ENCODE results near the gene CDH11. TPM values are rescaled to one million over a fixed set of nuclear protein-coding genes. Genes with fewer than 3 reads are reported as not detected.

CDH11 gene
- total and polyA plus RNA-seq, 4 donors: 0.72 to 5.3 (median 1.9) TPM

GRCh38 chr16:65095090-65095728, 26.7 kb downstream of the CDH11 start:
- Histone ChIP-seq H3K9ac (ENCODE audit: low read depth in 1 of 2, low read length in 2 of 2) (no peak overlapping the region), H3K27me3 (ENCODE audit: control insufficient read depth in 4 of 4, insufficient read depth in 4 of 4, low read length in 3 of 4) (no peaks in the 10 kb centered on the region), H3K27ac (ENCODE audit: low read depth in 1 of 2, low read length in 2 of 2) (no peak overlapping the region), H3K4me3 (ENCODE audit: low read depth in 1 of 3, low read length in 3 of 3) (no peak overlapping the region), H3K36me3 (ENCODE audit: control insufficient read depth in 4 of 4, insufficient read depth in 3 of 4, low read depth in 1 of 4, low read length in 3 of 4) (no peaks in the 10 kb centered on the region), H3K9me3 (ENCODE audit: control insufficient read depth in 4 of 4, low read length in 3 of 4) (no peaks in the 10 kb centered on the region), H3K4me1 (ENCODE audit: control insufficient read depth in 4 of 4, insufficient read depth in 4 of 4, low read length in 3 of 4) (no peaks in the 10 kb centered on the region)
- 87% methylated on average over 2 of the region's 2 CpGs for WGBS
- TF ChIP-seq, protein P1, sequence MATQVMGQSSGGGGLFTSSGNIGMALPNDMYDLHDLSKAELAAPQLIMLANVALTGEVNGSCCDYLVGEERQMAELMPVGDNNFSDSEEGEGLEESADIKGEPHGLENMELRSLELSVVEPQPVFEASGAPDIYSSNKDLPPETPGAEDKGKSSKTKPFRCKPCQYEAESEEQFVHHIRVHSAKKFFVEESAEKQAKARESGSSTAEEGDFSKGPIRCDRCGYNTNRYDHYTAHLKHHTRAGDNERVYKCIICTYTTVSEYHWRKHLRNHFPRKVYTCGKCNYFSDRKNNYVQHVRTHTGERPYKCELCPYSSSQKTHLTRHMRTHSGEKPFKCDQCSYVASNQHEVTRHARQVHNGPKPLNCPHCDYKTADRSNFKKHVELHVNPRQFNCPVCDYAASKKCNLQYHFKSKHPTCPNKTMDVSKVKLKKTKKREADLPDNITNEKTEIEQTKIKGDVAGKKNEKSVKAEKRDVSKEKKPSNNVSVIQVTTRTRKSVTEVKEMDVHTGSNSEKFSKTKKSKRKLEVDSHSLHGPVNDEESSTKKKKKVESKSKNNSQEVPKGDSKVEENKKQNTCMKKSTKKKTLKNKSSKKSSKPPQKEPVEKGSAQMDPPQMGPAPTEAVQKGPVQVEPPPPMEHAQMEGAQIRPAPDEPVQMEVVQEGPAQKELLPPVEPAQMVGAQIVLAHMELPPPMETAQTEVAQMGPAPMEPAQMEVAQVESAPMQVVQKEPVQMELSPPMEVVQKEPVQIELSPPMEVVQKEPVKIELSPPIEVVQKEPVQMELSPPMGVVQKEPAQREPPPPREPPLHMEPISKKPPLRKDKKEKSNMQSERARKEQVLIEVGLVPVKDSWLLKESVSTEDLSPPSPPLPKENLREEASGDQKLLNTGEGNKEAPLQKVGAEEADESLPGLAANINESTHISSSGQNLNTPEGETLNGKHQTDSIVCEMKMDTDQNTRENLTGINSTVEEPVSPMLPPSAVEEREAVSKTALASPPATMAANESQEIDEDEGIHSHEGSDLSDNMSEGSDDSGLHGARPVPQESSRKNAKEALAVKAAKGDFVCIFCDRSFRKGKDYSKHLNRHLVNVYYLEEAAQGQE (IDR thresholded peaks at IDR 0.05): no peak
- TF ChIP-seq FOXA1 (IDR thresholded peaks at IDR 0.05) (no peak), NR2F2 (IDR thresholded peaks at IDR 0.05) (no peak), FOXA2 (IDR thresholded peaks at IDR 0.05) (no peak), HNF4A (conservative IDR thresholded peaks at IDR 0.05) (no peak), TAF1 (conservative IDR thresholded peaks at IDR 0.05) (no peak), JUND (IDR thresholded peaks at IDR 0.05) (no peak), HNF4G (IDR thresholded peaks at IDR 0.05) (no peak), GABPA (IDR thresholded peaks at IDR 0.05 in 1 of 2, conservative IDR thresholded peaks at IDR 0.05 in 1 of 2) (no peak), MAX (IDR thresholded peaks at IDR 0.05) (no peak)
- TF ChIP-seq, protein P2, sequence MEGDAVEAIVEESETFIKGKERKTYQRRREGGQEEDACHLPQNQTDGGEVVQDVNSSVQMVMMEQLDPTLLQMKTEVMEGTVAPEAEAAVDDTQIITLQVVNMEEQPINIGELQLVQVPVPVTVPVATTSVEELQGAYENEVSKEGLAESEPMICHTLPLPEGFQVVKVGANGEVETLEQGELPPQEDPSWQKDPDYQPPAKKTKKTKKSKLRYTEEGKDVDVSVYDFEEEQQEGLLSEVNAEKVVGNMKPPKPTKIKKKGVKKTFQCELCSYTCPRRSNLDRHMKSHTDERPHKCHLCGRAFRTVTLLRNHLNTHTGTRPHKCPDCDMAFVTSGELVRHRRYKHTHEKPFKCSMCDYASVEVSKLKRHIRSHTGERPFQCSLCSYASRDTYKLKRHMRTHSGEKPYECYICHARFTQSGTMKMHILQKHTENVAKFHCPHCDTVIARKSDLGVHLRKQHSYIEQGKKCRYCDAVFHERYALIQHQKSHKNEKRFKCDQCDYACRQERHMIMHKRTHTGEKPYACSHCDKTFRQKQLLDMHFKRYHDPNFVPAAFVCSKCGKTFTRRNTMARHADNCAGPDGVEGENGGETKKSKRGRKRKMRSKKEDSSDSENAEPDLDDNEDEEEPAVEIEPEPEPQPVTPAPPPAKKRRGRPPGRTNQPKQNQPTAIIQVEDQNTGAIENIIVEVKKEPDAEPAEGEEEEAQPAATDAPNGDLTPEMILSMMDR (IDR thresholded peaks at IDR 0.05; ENCODE audit: low read depth, low read length, missing input control): no peak
- no peak for DNase-seq (ENCODE audit: low spot score)

DNA sequence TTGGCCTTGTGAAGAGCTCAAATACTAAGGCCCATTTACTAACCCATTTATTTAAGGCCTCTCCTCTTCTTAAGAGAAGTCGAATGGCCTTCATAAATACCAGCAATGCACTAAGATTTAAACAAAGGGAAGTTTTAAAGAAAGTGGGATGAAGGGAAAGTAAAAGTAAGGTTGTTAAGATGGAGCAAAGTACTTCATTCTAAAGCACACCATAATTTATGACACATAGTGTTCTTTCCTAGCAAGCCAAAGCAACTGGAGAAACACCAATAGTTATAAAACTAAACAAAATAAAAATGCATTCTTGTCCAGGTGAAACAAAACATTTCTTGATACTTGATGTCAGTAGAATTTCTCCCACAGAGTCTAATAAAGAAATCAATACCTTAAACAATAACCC, 27.9 kb downstream of the CDH11 start:
- Histone ChIP-seq H3K9ac (ENCODE audit: low read depth in 1 of 2, low read length in 2 of 2) (no peak overlapping the region), H3K27me3 (ENCODE audit: control insufficient read depth in 4 of 4, insufficient read depth in 4 of 4, low read length in 3 of 4) (no peaks in the 10 kb centered on the region), H3K9me3 (ENCODE audit: control insufficient read depth in 4 of 4, low read length in 3 of 4) (no peaks in the 10 kb centered on the region), H3K4me3 (ENCODE audit: low read depth in 1 of 3, low read length in 3 of 3) (no peak overlapping the region), H3K4me1 (ENCODE audit: control insufficient read depth in 4 of 4, insufficient read depth in 4 of 4, low read length in 3 of 4) (no peaks in the 10 kb centered on the region), H3K36me3 (ENCODE audit: control insufficient read depth in 4 of 4, insufficient read depth in 3 of 4, low read depth in 1 of 4, low read length in 3 of 4) (no peaks in the 10 kb centered on the region), H3K27ac (ENCODE audit: low read depth in 1 of 2, low read length in 2 of 2) (no peak overlapping the region)
- DNase-seq (ENCODE audit: low spot score): no peak
- WGBS: 76% methylated on average over 1 of the region's 1 CpG
- TF ChIP-seq JUND (IDR thresholded peaks at IDR 0.05): no peak
- no peak for TF ChIP-seq ZBTB33 (IDR thresholded peaks at IDR 0.05)

All from liver (tissue), 9 donors.